Panc1 (cell line): Measurements from ENCODE around the gene NSD1. TPM values are rescaled to one million over a fixed set of nuclear protein-coding genes. Genes with fewer than 3 reads are reported as not detected.

Experiments
- ATAC-seq: fragments of 200-7000 bp; cut with Tn5 transposase; 2 replicates; pipeline ENCODE4 v1.9.1; 2020; ENCODE audit warnings: mild to moderate bottlenecking, moderate library complexity
- BruUV-seq: library from RNA; stranded (reverse); fragments of 400-500 nt; replicated peaks from 2 replicates; lab custom pipeline; 2021; lab: Mats Ljungman, UMichigan
- CTCF ChIA-PET: fragments of 300-600 bp; sonication (Branson Sonifier 250); formaldehyde crosslinking; loops from one replicate; lab custom pipeline; 2022; ENCODE audit warnings: antibody characterized with exemption; lab: Charles Lee
- POLR2A ChIA-PET: fragments of 300-600 bp; sonication (Branson Sonifier 250); formaldehyde crosslinking; loops from one replicate; lab custom pipeline; 2022; ENCODE audit warnings: antibody characterized with exemption; lab: Charles Lee
- DNase-seq: peaks from one replicate; pipeline ENCODE4 v3.0.0-alpha.2; 2010; ENCODE audit warnings: low read depth, low spot score
- H3K27ac ChIP-seq: 2 replicates; pipeline ENCODE4 v1.5.1; 2011; ENCODE audit warnings: mild to moderate bottlenecking, low read length, inconsistent platforms
- H3K27me3 ChIP-seq: fragments of 200-500 bp; sonication (Bioruptor generic); 2 replicates; pipeline ENCODE4 v1.6.0; 2014; ENCODE audit warnings: low read length, inconsistent platforms; ENCODE audit not compliant: control insufficient read depth, insufficient read depth
- H3K36me3 ChIP-seq: fragments of 200-500 bp; sonication (Bioruptor generic); 2 replicates; pipeline ENCODE4 v1.5.1; 2014; ENCODE audit warnings: inconsistent platforms, mild to moderate bottlenecking, low read length, moderate library complexity; ENCODE audit not compliant: control insufficient read depth, insufficient read depth
- H3K4me1 ChIP-seq: 2 replicates; pipeline ENCODE4 v1.5.1; 2011; ENCODE audit warnings: inconsistent platforms, mild to moderate bottlenecking, low read length, moderate library complexity; ENCODE audit not compliant: control insufficient read depth, insufficient read depth
- H3K4me3 ChIP-seq, 2 experiments: 2 replicates each; pipeline ENCODE4 v1.5.1; 2011 to 2012; ENCODE audit warnings: low read depth in 2 of 2, low read length in 2 of 2, mild to moderate bottlenecking in 2 of 2, inconsistent platforms in 1 of 2, moderate library complexity in 1 of 2
- H3K9me3 ChIP-seq: fragments of 200-500 bp; sonication (Bioruptor generic); 2 replicates; pipeline ENCODE4 v1.5.1; 2014; ENCODE audit warnings: low read depth, mild to moderate bottlenecking, inconsistent platforms, low read length, moderate library complexity; ENCODE audit not compliant: control insufficient read depth, insufficient read depth
- POLR2AphosphoS5 ChIP-seq: IDR thresholded peaks from 2 replicates; pipeline ENCODE4 v1.6.1; 2012; ENCODE audit warnings: mild to moderate bottlenecking, low read depth, low read length, moderate library complexity
- SIN3A ChIP-seq: IDR thresholded peaks from 2 replicates; pipeline ENCODE4 v1.6.1; 2012; ENCODE audit warnings: low read depth, mild to moderate bottlenecking, low read length, moderate library complexity, borderline replicate concordance; ENCODE audit not compliant: insufficient read depth
- TCF7L2 ChIP-seq: IDR thresholded peaks from 2 replicates; pipeline ENCODE4 v1.6.1; 2011; ENCODE audit warnings: mild to moderate bottlenecking, low read depth, low read length, inconsistent platforms
- in situ Hi-C: cut with HindIII; loops from 2 replicates; pipeline ENCODE4 v1.10.0; 2016; ENCODE audit warnings: low sequenced_read_pairs, low pct_unique_long_range_greater_than_20kb
- intact Hi-C: fragments of 100-400 bp; cut with micrococcal nuclease; formaldehyde crosslinking; loops from one replicate; pipeline ENCODE4 v1.10.0; 2022; ENCODE audit not compliant: unreplicated experiment
- total RNA-seq: library from RNA; stranded (reverse); gene quantifications from one replicate; pipeline ENCODE4 v1.2.1, GENCODE V29; 2021; ENCODE audit not compliant: unreplicated experiment
- TF ChIP-seq, protein P1 (sequence below): fragments of 450-650 bp; IDR thresholded peaks from 2 replicates; pipeline ENCODE4 v1.5.1; 2017; ENCODE audit warnings: mild to moderate bottlenecking
- TF ChIP-seq, protein P2 (sequence below), 2 experiments: IDR thresholded peaks; 2 replicates each; pipeline ENCODE4 v1.6.1; 2011 to 2012; ENCODE audit warnings: low read depth in 2 of 2, control low read depth in 1 of 2, low read length in 1 of 2, mild to moderate bottlenecking in 1 of 2, moderate library complexity in 1 of 2; ENCODE audit not compliant: insufficient read depth in 1 of 2

Gene NSD1
- total RNA-seq, 1 experiment from 2014 or later, result 58.7 TPM

GRCh38 chr5:177291735-177292134, 158.2 kb downstream of the NSD1 start:
- no TSS peak for BruUV-seq
- ChIA-PET CTCF (no interaction called here), POLR2A (no interaction called here)
- H3K4me1 ChIP-seq, result no peaks in the 10 kb centered on the region; the same call in 1 of the 2 replicates
- DNase-seq (no peak), ATAC-seq (no peak)
- H3K9me3 ChIP-seq, result no peaks in the 10 kb centered on the region
- H3K27ac ChIP-seq, result no peak overlapping the region
- H3K36me3 ChIP-seq, result peaks cover 30% of the 10 kb centered on the region
- TF ChIP-seq, protein P1, sequence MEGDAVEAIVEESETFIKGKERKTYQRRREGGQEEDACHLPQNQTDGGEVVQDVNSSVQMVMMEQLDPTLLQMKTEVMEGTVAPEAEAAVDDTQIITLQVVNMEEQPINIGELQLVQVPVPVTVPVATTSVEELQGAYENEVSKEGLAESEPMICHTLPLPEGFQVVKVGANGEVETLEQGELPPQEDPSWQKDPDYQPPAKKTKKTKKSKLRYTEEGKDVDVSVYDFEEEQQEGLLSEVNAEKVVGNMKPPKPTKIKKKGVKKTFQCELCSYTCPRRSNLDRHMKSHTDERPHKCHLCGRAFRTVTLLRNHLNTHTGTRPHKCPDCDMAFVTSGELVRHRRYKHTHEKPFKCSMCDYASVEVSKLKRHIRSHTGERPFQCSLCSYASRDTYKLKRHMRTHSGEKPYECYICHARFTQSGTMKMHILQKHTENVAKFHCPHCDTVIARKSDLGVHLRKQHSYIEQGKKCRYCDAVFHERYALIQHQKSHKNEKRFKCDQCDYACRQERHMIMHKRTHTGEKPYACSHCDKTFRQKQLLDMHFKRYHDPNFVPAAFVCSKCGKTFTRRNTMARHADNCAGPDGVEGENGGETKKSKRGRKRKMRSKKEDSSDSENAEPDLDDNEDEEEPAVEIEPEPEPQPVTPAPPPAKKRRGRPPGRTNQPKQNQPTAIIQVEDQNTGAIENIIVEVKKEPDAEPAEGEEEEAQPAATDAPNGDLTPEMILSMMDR, result no peak
- TF ChIP-seq POLR2AphosphoS5 (no peak), TCF7L2 (no peak), SIN3A (no peak)
- TF ChIP-seq, protein P2, sequence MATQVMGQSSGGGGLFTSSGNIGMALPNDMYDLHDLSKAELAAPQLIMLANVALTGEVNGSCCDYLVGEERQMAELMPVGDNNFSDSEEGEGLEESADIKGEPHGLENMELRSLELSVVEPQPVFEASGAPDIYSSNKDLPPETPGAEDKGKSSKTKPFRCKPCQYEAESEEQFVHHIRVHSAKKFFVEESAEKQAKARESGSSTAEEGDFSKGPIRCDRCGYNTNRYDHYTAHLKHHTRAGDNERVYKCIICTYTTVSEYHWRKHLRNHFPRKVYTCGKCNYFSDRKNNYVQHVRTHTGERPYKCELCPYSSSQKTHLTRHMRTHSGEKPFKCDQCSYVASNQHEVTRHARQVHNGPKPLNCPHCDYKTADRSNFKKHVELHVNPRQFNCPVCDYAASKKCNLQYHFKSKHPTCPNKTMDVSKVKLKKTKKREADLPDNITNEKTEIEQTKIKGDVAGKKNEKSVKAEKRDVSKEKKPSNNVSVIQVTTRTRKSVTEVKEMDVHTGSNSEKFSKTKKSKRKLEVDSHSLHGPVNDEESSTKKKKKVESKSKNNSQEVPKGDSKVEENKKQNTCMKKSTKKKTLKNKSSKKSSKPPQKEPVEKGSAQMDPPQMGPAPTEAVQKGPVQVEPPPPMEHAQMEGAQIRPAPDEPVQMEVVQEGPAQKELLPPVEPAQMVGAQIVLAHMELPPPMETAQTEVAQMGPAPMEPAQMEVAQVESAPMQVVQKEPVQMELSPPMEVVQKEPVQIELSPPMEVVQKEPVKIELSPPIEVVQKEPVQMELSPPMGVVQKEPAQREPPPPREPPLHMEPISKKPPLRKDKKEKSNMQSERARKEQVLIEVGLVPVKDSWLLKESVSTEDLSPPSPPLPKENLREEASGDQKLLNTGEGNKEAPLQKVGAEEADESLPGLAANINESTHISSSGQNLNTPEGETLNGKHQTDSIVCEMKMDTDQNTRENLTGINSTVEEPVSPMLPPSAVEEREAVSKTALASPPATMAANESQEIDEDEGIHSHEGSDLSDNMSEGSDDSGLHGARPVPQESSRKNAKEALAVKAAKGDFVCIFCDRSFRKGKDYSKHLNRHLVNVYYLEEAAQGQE (IDR thresholded peaks at IDR 0.05; ENCODE audit: insufficient read depth in 1 of 2, low read depth in 2 of 2, low read length in 1 of 2), result no peak
- intact Hi-C loops (no loop called here), in situ Hi-C loops (no loop called here)
- no peaks in the 10 kb centered on the region for H3K27me3 ChIP-seq
- H3K4me3 ChIP-seq, result no peak overlapping the region

GRCh38 chr5:177293819-177294581, 160.4 kb downstream of the NSD1 start:
- peaks cover 23% of the 10 kb centered on the region for H3K36me3 ChIP-seq
- BruUV-seq, result no TSS peak
- ATAC-seq (0 out of 2 replicates have a peak, but pooled peaks have one; percentile 20), DNase-seq (no peak)
- no peak overlapping the region for H3K27ac ChIP-seq
- TF ChIP-seq SIN3A, result no peak
- no peaks in the 10 kb centered on the region for H3K27me3 ChIP-seq
- CTCF ChIA-PET, result no interaction called here
- intact Hi-C loops (no loop called here), in situ Hi-C loops (no loop called here)
- POLR2A ChIA-PET, result no interaction called here
- no peak overlapping the region for H3K4me3 ChIP-seq
- no peaks in the 10 kb centered on the region; the same call in 1 of the 2 replicates for H3K4me1 ChIP-seq
- H3K9me3 ChIP-seq, result no peaks in the 10 kb centered on the region

- H3K27me3 ChIP-seq, result no peaks in the 10 kb centered on the region
- no peak for DNase-seq
- H3K36me3 ChIP-seq, result peaks cover 23% of the 10 kb centered on the region
- H3K4me3 ChIP-seq, result no peak overlapping the region
- intact Hi-C loops (no loop called here), in situ Hi-C loops (no loop called here)
- BruUV-seq, result no TSS peak
- no peak overlapping the region for H3K27ac ChIP-seq
- POLR2A ChIA-PET, result no interaction called here
- TF ChIP-seq TCF7L2, result no peak
- TF ChIP-seq POLR2AphosphoS5, result no peak
- TF ChIP-seq, protein P1, result no peak
- TF ChIP-seq, protein P2 (IDR thresholded peaks at IDR 0.05; ENCODE audit: insufficient read depth in 1 of 2, low read depth in 2 of 2, low read length in 1 of 2), result no peak
- no peak for TF ChIP-seq SIN3A
- H3K9me3 ChIP-seq, result no peaks in the 10 kb centered on the region
- H3K4me1 ChIP-seq, result no peaks in the 10 kb centered on the region; the same call in 1 of the 2 replicates
- CTCF ChIA-PET, result no interaction called here
- ATAC-seq, result no peak
Measured at GRCh38 chr5:177294632-177295031, 161.1 kb downstream of the NSD1 start.
